Liver (tissue), 3 donors: Measurements from ENCODE around the gene HUNK.

Source experiments
- CTCF ChIP-seq: fragments of 150-350 bp; IDR thresholded peaks from 2 replicates; pipeline ENCODE4 v1.5.1; 2017; ENCODE audit warnings: improper control_type of control experiment, low read depth, low read length; ENCODE audit not compliant: missing input control
- GABPA ChIP-seq, 2 donors: IDR thresholded peaks in 1 of 2; conservative IDR thresholded peaks in 1 of 2; 2 replicates each; pipeline ENCODE4 v1.6.1; 2016; ENCODE audit warnings: antibody characterized with exemption in 2 of 2, mild to moderate bottlenecking in 1 of 2, moderate library complexity in 1 of 2
- JUND ChIP-seq, 2 donors: IDR thresholded peaks; 2 replicates each; pipeline ENCODE4 v1.6.1; 2016; ENCODE audit warnings: antibody characterized with exemption in 2 of 2
- MAX ChIP-seq: IDR thresholded peaks from 2 replicates; pipeline ENCODE4 v1.6.1; 2016; ENCODE audit warnings: antibody characterized with exemption
- RAD21 ChIP-seq, 2 donors: IDR thresholded peaks; 2 replicates each; pipeline ENCODE4 v1.6.1; 2016; ENCODE audit warnings: antibody characterized with exemption in 2 of 2, mild to moderate bottlenecking in 2 of 2
- RXRA ChIP-seq, 2 donors: IDR thresholded peaks; 2 replicates each; pipeline ENCODE4 v1.6.1; 2017 to 2018; ENCODE audit warnings: antibody characterized with exemption in 2 of 2, mild to moderate bottlenecking in 1 of 2
- SP1 ChIP-seq: IDR thresholded peaks from 2 replicates; pipeline ENCODE4 v1.6.1; 2018; ENCODE audit warnings: antibody characterized with exemption, mild to moderate bottlenecking
- TAF1 ChIP-seq: conservative IDR thresholded peaks from 2 replicates; pipeline ENCODE4 v1.6.1; 2016; ENCODE audit warnings: antibody characterized with exemption, mild to moderate bottlenecking
- YY1 ChIP-seq: IDR thresholded peaks from 2 replicates; pipeline ENCODE4 v1.6.1; 2016; ENCODE audit warnings: antibody characterized with exemption, mild to moderate bottlenecking
- TF ChIP-seq, protein P1 (sequence below): IDR thresholded peaks from 2 replicates; pipeline ENCODE4 v1.6.1; 2016; ENCODE audit warnings: antibody characterized with exemption
- TF ChIP-seq, protein P2 (sequence below): IDR thresholded peaks from 2 replicates; pipeline ENCODE4 v1.6.1; 2016; ENCODE audit warnings: antibody characterized with exemption, mild to moderate bottlenecking
- donor health status: healthy.
- donor health status: healthy.

- TF ChIP-seq CTCF, result no peak
- TF ChIP-seq, protein P1, sequence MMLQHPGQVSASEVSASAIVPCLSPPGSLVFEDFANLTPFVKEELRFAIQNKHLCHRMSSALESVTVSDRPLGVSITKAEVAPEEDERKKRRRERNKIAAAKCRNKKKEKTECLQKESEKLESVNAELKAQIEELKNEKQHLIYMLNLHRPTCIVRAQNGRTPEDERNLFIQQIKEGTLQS, result no peak
- no peak for TF ChIP-seq MAX
- TF ChIP-seq, protein P2, sequence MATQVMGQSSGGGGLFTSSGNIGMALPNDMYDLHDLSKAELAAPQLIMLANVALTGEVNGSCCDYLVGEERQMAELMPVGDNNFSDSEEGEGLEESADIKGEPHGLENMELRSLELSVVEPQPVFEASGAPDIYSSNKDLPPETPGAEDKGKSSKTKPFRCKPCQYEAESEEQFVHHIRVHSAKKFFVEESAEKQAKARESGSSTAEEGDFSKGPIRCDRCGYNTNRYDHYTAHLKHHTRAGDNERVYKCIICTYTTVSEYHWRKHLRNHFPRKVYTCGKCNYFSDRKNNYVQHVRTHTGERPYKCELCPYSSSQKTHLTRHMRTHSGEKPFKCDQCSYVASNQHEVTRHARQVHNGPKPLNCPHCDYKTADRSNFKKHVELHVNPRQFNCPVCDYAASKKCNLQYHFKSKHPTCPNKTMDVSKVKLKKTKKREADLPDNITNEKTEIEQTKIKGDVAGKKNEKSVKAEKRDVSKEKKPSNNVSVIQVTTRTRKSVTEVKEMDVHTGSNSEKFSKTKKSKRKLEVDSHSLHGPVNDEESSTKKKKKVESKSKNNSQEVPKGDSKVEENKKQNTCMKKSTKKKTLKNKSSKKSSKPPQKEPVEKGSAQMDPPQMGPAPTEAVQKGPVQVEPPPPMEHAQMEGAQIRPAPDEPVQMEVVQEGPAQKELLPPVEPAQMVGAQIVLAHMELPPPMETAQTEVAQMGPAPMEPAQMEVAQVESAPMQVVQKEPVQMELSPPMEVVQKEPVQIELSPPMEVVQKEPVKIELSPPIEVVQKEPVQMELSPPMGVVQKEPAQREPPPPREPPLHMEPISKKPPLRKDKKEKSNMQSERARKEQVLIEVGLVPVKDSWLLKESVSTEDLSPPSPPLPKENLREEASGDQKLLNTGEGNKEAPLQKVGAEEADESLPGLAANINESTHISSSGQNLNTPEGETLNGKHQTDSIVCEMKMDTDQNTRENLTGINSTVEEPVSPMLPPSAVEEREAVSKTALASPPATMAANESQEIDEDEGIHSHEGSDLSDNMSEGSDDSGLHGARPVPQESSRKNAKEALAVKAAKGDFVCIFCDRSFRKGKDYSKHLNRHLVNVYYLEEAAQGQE, result no peak
- no peak for TF ChIP-seq GABPA (IDR thresholded peaks at IDR 0.05 in 1 of 2, conservative IDR thresholded peaks at IDR 0.05 in 1 of 2)
- no peak for TF ChIP-seq RXRA (IDR thresholded peaks at IDR 0.05)
- no peak for TF ChIP-seq TAF1
- TF ChIP-seq RAD21 (IDR thresholded peaks at IDR 0.05), result no peak
- no peak for TF ChIP-seq YY1
- TF ChIP-seq SP1, result no peak
- TF ChIP-seq JUND (IDR thresholded peaks at IDR 0.05), result no peak
Observed at GRCh38 chr21:32015461-32016139, 142.8 kb downstream of the HUNK start.
